ENCODE data around the gene EVL.
"Not testable (repeated sequence)": the region's sequence is repeated elsewhere in the genome, so short reads cannot be mapped to it uniquely, and the experiment has no call there.

EVL gene

DNA sequence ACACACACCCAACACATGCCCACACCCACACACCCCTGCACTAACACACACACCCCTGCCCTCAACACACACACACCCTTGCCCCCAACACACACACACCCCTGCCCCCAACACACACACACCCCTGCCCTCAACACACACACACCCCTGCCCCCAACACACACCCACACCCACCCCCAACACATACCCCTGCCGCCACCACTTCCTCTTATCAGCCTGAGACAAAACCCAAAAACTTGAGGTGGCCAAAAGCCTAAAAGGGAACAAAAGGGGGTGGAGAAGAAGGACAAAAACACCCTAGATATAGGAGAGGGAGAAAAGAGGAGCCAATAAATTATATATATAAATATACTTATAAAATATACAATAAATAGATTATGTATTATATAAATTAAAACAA is 103.3 kb downstream of the EVL start:
- DNase-seq (ENCODE audit: low read depth, low spot score), result no peak

DNA sequence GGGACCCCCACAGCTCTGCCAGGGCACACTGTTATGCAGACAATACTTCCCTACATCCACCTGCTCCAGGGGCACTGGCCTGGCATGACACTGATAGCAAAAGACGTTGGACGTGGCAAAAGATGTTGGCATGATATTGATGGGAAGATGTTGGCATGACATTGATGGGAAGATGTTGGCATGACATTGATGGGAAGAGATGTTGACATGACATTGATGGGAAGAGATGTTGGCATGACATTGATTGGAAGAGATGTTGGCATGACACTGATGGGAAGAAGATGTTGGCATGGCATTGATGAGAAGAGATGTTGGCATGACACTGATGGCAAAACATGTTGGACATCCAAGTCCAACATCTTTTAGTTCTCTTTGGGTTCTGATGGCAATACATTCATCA is 105.7 kb downstream of the EVL start:
- no peak for DNase-seq (ENCODE audit: low read depth, low spot score)

GRCh38 chr14:100172811-100173210 is 107.6 kb downstream of the EVL start:
- DNase-seq (ENCODE audit: low read depth, low spot score), result no peak

GRCh38 chr14:100173353-100173752 is 108.1 kb downstream of the EVL start:
- no peak for DNase-seq (ENCODE audit: low read depth, low spot score)

DNA sequence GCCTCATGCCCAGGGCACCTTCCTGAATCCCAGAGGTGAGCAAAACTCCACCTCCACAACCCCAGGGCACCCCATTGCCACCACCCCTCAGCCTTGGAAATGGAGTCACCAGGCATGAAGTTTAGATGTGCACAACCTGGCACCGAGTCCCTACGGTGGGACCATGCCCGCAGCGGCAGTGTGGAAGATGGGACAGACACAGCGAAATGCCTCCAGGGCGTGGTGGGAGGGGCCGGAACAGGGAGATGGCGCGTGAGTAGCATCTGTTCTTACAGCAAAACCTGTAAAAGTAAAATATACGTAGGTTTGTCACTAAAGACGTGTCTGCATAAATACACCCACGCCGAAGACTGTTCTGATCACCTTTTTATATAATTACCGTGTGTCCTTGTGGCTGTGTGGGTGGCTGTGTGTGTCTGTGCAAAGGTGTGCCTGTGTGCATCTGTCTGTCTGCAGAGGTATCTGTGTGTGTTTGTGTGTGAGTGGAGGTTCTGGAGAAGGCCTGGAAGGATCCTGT is 111.6 kb downstream of the EVL start:
- DNase-seq (ENCODE audit: low read depth, low spot score), result no peak

DNA sequence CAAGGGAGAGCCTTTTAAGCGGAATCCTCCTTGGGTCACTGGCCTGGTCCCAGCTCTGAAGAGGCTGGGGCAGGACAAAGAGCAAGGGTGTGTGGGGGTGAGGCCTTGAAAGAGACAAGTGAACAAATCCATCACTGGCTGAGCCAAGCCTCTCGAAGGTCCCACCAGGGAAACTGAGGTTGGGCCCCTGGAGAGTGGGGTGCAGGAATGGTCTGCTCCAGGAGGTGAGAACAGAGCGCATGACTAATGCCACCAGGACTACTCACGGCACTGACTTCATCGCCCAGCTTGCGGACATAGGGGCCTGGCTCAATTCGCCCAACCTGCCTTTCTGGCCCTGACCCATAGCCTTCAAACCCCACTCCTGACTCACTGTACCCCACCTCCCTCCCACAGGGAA is 113.5 kb downstream of the EVL start:
- no peak for DNase-seq (ENCODE audit: low read depth, low spot score)

DNA sequence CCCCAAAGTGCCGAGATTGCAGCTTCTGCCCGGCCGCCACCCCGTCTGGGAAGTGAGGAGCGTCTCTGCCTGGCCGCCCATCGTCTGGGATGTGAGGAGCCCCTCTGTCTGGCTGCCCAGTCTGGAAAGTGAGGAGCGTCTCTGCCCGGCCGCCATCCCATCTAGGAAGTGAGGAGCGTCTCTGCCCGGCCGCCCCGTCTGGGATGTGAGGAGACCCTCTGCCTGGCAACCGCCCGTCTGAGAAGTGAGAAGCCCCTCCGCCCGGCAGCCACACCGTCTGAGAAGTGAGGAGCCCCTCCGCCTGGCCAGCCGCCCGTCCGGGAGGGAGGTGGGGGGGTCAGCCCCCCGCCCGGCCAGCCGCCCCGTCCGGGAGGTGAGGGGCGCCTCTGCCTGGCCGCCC is 115.4 kb downstream of the EVL start:
- DNase-seq (ENCODE audit: low read depth, low spot score), result not testable (repeated sequence)

GRCh38 chr14:100181876-100182551 is 116.8 kb downstream of the EVL start:
- DNase-seq (ENCODE audit: low read depth, low spot score), result not testable (repeated sequence)

- no peak for DNase-seq (ENCODE audit: low read depth, low spot score)
Observed at GRCh38 chr14:100187247-100187833, 122.1 kb downstream of the EVL start.

DNA sequence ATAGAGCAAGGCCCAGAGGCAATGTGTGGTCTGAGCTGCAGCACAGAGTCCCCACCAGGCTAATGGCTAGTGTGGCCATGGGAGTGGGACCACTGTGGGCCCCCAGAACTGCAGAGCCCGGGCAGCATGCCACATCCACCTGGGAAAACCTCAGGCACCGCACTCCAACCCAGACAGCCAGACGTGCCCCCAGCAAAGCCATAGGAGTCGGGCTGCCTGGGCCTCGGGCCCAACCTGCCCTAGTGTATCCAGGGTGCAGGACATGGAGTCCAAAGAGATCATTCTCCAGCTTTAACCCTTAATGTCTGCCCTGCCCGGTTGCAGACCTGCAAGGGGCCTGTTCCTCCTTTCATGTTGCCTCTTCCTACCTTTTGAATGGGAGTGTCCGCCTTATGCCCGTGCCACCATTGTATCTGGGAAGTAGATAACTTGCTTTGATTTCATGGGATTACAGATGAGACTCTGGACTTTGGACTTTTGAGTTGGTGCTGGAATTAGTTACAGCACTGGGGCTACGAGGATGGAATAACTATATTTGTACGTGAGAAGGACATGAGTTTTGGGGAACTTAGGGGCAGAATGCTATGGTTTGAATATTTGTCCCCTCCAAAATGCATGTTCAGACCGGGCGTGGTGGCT is 123.3 kb downstream of the EVL start:
- DNase-seq (ENCODE audit: low read depth, low spot score), result no peak

DNA sequence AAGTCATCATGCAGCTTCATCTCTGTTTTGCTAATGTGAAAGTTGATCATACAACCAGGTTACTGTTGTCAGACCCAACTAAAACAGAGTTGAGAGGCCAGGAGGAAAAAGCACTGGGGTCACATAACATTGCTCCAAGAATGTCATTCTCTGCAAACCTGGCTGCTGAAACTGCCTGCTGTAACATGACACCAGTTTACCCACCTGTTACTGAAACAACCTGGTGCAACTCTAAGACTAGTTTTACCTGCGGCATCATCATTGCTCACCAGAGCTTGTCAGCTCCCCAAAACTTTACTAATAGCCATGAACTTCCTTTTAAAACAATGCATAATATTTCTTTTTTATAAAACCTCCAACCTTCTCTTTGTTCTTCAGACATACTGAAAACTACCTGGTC is 124.9 kb downstream of the EVL start:
- no peak for DNase-seq (ENCODE audit: low read depth, low spot score)

GRCh38 chr14:100191584-100192249 is 126.5 kb downstream of the EVL start:
- no peak for DNase-seq (ENCODE audit: low read depth, low spot score)

- no peak for DNase-seq (ENCODE audit: low read depth, low spot score)
Observed at GRCh38 chr14:100192250-100192671, 127.0 kb downstream of the EVL start.

GRCh38 chr14:100192672-100193416 is 127.6 kb downstream of the EVL start:
- DNase-seq (ENCODE audit: low read depth, low spot score), result peak; percentile 99
